ENCODE measurements around the gene PRDX5. TPM values are rescaled to one million over a fixed set of nuclear protein-coding genes. Genes with fewer than 3 reads are reported as not detected.
A peak's percentile ranks its signal among the peaks of the same experiment; 100 is the strongest.

Gene PRDX5
- total RNA-seq, 2 experiments from 2014 or later, result 31.7 to 33.1 TPM

DNA sequence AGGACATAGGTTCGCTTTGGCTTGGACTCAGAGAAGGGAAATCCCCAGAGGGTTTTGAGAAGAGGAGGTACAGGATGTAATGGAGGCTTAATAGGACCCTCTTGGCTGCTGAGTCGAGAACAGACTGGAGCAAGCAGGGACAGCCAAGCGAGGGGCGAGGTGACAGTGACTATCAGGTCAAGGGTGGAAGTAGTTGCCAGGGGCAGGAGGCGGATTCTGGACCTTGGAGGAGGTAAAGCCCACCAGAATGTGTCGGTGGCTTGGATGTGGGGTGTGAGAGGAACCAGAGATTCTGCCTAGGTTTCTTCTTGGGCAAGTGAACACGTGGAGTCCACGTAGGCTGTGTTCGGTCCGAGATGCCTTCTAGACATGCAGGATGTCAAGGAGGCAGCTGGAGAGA is 5.0 kb upstream of the PRDX5 start:
- ChIA-PET CTCF (no interaction called here), POLR2A (interaction anchor here (0.7 kb wide), 1 partner anchor 25 kb away, joined by 3 read pairs; no protein-coding TSS in a partner anchor)
- intact Hi-C loops (cut with DNase I, micrococcal nuclease), result no loop called here
- H3K4me1 ChIP-seq (ENCODE audit: insufficient read depth, low read length), result peaks cover 23% of the 10 kb centered on the region
- peaks cover 28% of the 10 kb centered on the region for H3K36me3 ChIP-seq (ENCODE audit: insufficient read depth, low read length)
- no peaks in the 10 kb centered on the region for H3K27me3 ChIP-seq (ENCODE audit: control insufficient read depth in 1 of 2, insufficient read depth in 2 of 2, low read length in 2 of 2)
- no peak overlapping the region for H3K4me3 ChIP-seq (ENCODE audit: low read length)
- H3K9me3 Mint-ChIP-seq, result no peaks in the 10 kb centered on the region
- no peaks in the 10 kb centered on the region for H3K9me3 ChIP-seq (ENCODE audit: control insufficient read depth in 1 of 2, insufficient read depth in 1 of 2, low read length in 2 of 2)
- peaks cover 37% of the 10 kb centered on the region for H3K36me3 Mint-ChIP-seq (ENCODE audit: low read depth)
- H3K27ac ChIP-seq (ENCODE audit: low read depth in 1 of 2, low read length in 2 of 2), result no peak overlapping the region
- H3K27ac Mint-ChIP-seq, result peak overlapping the region; percentile 53
- ATAC-seq (ENCODE audit: poor library complexity) (no peak), DNase-seq (no peak)
- no peaks in the 10 kb centered on the region for H3K27me3 Mint-ChIP-seq
- H3K4me3 Mint-ChIP-seq, result peak overlapping the region; percentile 58
- TF ChIP-seq, protein P1, sequence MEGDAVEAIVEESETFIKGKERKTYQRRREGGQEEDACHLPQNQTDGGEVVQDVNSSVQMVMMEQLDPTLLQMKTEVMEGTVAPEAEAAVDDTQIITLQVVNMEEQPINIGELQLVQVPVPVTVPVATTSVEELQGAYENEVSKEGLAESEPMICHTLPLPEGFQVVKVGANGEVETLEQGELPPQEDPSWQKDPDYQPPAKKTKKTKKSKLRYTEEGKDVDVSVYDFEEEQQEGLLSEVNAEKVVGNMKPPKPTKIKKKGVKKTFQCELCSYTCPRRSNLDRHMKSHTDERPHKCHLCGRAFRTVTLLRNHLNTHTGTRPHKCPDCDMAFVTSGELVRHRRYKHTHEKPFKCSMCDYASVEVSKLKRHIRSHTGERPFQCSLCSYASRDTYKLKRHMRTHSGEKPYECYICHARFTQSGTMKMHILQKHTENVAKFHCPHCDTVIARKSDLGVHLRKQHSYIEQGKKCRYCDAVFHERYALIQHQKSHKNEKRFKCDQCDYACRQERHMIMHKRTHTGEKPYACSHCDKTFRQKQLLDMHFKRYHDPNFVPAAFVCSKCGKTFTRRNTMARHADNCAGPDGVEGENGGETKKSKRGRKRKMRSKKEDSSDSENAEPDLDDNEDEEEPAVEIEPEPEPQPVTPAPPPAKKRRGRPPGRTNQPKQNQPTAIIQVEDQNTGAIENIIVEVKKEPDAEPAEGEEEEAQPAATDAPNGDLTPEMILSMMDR (IDR thresholded peaks at IDR 0.05), result no peak
- H3K4me1 Mint-ChIP-seq (ENCODE audit: low read depth), result peaks cover 29% of the 10 kb centered on the region

DNA sequence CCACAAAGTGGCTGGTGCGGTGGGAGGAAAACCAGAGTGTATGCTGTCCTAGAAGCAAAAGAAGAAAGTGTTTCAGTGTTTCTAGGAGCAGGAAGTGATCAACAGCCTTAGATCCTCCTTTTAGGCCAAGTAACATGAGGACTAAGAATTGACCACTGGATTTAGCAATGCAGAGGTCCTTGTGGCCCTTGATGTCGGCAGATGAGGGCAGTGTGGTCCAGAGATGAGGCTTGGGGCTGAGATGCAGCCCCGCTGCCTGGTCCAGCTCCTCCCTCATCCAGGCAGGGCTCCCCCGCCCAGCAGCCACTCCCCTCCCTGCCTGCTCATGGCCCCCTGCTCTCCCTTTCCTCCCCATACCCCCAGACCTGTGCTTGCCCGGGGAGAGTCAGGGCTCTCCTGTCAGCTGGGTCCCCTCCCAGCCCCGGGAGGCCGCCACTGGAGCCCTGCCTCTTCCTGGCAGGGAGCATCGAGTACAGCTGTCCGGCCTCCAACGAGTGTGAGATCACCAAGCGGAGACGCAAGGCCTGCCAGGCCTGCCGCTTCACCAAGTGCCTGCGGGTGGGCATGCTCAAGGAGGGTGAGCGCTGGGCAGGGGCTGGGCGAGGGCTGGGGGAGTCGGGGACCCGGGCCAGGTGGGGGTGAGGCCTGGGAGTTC is 4.3 kb upstream of the PRDX5 start:
- H3K4me1 Mint-ChIP-seq (ENCODE audit: low read depth), result peaks cover 33% of the 10 kb centered on the region
- intact Hi-C loops (cut with DNase I, micrococcal nuclease), result no loop called here
- no peaks in the 10 kb centered on the region for H3K27me3 Mint-ChIP-seq
- TF ChIP-seq, protein P1 (IDR thresholded peaks at IDR 0.05), result no peak
- H3K36me3 Mint-ChIP-seq (ENCODE audit: low read depth), result peaks cover 44% of the 10 kb centered on the region
- ChIA-PET POLR2A (interaction anchor here (0.7 kb wide), 1 partner anchor 24 kb away, joined by 3 read pairs; no protein-coding TSS in a partner anchor), CTCF (no interaction called here)
- peak in 1 of 14 experiments; percentile 34 for DNase-seq
- ATAC-seq (ENCODE audit: poor library complexity), result no peak
- H3K27me3 ChIP-seq (ENCODE audit: control insufficient read depth in 1 of 2, insufficient read depth in 2 of 2, low read length in 2 of 2), result no peaks in the 10 kb centered on the region
- no peaks in the 10 kb centered on the region for H3K9me3 ChIP-seq (ENCODE audit: control insufficient read depth in 1 of 2, insufficient read depth in 1 of 2, low read length in 2 of 2)
- peak overlapping the region; percentile 53 for H3K27ac Mint-ChIP-seq
- no peak overlapping the region for H3K4me3 ChIP-seq (ENCODE audit: low read length)
- H3K36me3 ChIP-seq (ENCODE audit: insufficient read depth, low read length), result peaks cover 28% of the 10 kb centered on the region
- H3K9me3 Mint-ChIP-seq, result no peaks in the 10 kb centered on the region
- H3K4me1 ChIP-seq (ENCODE audit: insufficient read depth, low read length), result peaks cover 29% of the 10 kb centered on the region
- no peak overlapping the region for H3K4me3 Mint-ChIP-seq
- H3K27ac ChIP-seq (ENCODE audit: low read depth in 1 of 2, low read length in 2 of 2), result no peak overlapping the region

DNA sequence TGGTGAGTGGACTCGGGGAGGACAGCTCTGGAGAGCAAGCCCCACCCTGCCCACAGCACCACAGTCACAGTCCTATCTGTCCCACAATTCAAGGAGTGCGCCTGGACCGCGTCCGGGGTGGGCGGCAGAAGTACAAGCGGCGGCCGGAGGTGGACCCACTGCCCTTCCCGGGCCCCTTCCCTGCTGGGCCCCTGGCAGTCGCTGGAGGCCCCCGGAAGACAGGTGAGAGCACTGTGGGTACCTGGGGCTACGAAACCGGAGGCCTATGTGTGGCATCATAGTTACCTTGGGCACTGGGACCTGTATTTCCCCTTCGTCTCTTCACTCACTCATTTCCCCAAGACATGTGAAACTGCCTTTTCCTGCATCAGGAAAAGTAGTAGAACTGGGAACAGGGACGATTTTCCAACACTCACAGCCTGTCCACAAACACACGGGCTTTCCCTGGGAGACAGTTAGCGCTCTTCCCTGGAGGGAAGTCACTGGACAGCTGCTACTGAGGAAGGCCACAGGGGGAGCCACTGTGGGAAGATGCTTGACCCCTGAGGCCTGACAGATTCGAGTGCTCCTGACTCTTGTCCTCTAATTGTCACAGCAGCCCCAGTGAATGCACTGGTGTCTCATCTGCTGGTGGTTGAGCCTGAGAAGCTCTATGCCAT is 3.6 kb upstream of the PRDX5 start:
- peaks cover 48% of the 10 kb centered on the region for H3K36me3 Mint-ChIP-seq (ENCODE audit: low read depth)
- Histone ChIP-seq H3K4me3 (ENCODE audit: low read length) (no peak overlapping the region), H3K4me1 (ENCODE audit: insufficient read depth, low read length) (peaks cover 36% of the 10 kb centered on the region), H3K27ac (ENCODE audit: low read depth in 1 of 2, low read length in 2 of 2) (no peak overlapping the region), H3K27me3 (ENCODE audit: control insufficient read depth in 1 of 2, insufficient read depth in 2 of 2, low read length in 2 of 2) (no peaks in the 10 kb centered on the region), H3K36me3 (ENCODE audit: insufficient read depth, low read length) (peaks cover 28% of the 10 kb centered on the region), H3K9me3 (ENCODE audit: control insufficient read depth in 1 of 2, insufficient read depth in 1 of 2, low read length in 2 of 2) (no peaks in the 10 kb centered on the region)
- ATAC-seq (ENCODE audit: poor library complexity) (no peak), DNase-seq (no peak)
- H3K4me1 Mint-ChIP-seq (ENCODE audit: low read depth), result peaks cover 38% of the 10 kb centered on the region
- CTCF ChIA-PET, result no interaction called here
- H3K27me3 Mint-ChIP-seq, result no peaks in the 10 kb centered on the region
- intact Hi-C loops (cut with DNase I, micrococcal nuclease), result no loop called here
- TF ChIP-seq, protein P1 (IDR thresholded peaks at IDR 0.05), result no peak
- H3K4me3 Mint-ChIP-seq, result peak overlapping the region; percentile 38
- no peaks in the 10 kb centered on the region for H3K9me3 Mint-ChIP-seq
- POLR2A ChIA-PET, result no interaction called here
- no peak overlapping the region for H3K27ac Mint-ChIP-seq
